BLaER1 treated with 17β-estradiol and CSF1 and Interleukin-3, amounts not matched to agents 10 nM and 100 nM (cell line): ENCODE measurements around the gene APOBEC3F.
A peak's percentile ranks its signal among the peaks of the same experiment; 100 is the strongest.
"Not testable (repeated sequence)": the region's sequence is repeated elsewhere in the genome, so short reads cannot be mapped to it uniquely, and the experiment has no call there.

Experiments used
- H3K27ac ChIP-seq, 11 experiments: shearing (Covaris generic); formaldehyde crosslinking; 2 replicates each; pipeline ENCODE4 v1.8.1; 2022
- H3K27me3 ChIP-seq, 11 experiments: shearing (Covaris generic); formaldehyde crosslinking; 2 replicates each; pipeline ENCODE4 v1.8.1; 2022
- H3K36me3 ChIP-seq, 11 experiments: shearing (Covaris generic); formaldehyde crosslinking; 2 replicates each; pipeline ENCODE4 v1.8.1; 2022
- H3K4me1 ChIP-seq, 10 experiments: shearing (Covaris generic); formaldehyde crosslinking; 2 replicates each; pipeline ENCODE4 v1.8.1; 2022
- H3K4me2 ChIP-seq, 11 experiments: shearing (Covaris generic); formaldehyde crosslinking; 2 replicates each; pipeline ENCODE4 v1.8.1; 2022
- H3K4me3 ChIP-seq, 10 experiments: shearing (Covaris generic); formaldehyde crosslinking; 2 replicates each; pipeline ENCODE4 v1.8.1; 2022
- H3K9ac ChIP-seq, 11 experiments: shearing (Covaris generic); formaldehyde crosslinking; 2 replicates each; pipeline ENCODE4 v1.8.1; 2022
- H3K9me3 ChIP-seq, 11 experiments: shearing (Covaris generic); formaldehyde crosslinking; replicated peaks in 1 of 11; 2 replicates each; pipeline ENCODE4 v1.8.1; 2022
- H4K20me1 ChIP-seq, 11 experiments: shearing (Covaris generic); formaldehyde crosslinking; 2 replicates each; pipeline ENCODE4 v1.8.1; 2022
- Cebpa-rat ChIP-seq, 11 experiments: shearing (Covaris generic); IDR thresholded peaks; 2 replicates each; pipeline ENCODE4 v1.8.1; 2022

APOBEC3F gene

DNA sequence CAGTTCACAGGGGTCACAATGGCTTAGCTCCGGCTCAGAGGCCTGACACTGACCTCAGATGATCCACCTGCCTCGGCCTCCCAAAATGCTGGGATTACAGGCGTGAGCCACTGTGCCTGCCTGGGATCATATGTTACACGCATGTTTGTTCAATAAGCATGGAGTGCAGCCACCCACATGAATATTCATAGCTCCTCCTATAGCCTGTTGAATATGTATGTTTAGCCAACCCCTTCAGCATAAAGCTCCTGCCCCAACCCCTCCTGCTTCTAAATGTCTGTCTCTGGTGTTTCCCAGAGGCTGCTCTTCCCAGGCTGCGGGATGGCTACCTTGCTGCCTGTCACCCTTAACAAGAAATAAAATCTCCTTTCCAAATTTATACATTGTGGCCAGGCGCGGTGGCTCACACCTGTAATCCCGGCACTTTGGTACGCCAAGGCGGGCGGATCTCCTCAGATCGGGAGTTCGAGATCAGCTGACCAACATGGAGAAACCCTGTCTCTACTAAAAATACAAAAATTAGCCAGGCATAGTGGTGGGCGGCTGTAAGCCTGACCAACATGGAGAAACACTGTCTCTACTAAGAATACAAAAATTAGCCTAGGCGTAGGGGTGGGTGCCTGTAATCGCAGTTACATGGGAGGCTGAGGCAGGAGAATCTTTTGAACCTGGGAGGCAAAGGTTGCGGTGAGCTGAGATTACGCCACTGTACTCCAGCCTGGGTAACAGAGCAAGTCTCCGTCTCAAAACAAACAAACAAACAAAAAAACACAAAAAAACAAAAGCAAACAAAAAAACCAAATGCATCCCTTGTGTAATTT is 1.1 kb upstream of the APOBEC3F start:
- Histone ChIP-seq H4K20me1 (no peaks in the 10 kb centered on the region), H3K4me1 (peaks cover 25 to 38% (median 28%) of the 10 kb centered on the region in 10 experiments), H3K4me2 (peak overlapping the region; percentile 76 to 96 (median 92)), H3K9me3 (no peaks in the 10 kb centered on the region), H3K4me3 (peak overlapping the region in 8 of 10 experiments; percentile 68 to 80 (median 74); a peak in 15 of 20 replicates), H3K27ac (peak overlapping the region in 9 of 11 experiments; percentile 17 to 82 (median 62); a peak in 14 of 22 replicates), H3K27me3 (no peaks in the 10 kb centered on the region), H3K9ac (peak overlapping the region in 8 of 11 experiments; percentile 54 to 83 (median 81); a peak in 11 of 22 replicates), H3K36me3 (peaks cover 0 to 9% (median 6%) of the 10 kb centered on the region in 11 experiments; a peak in 8 of 22 replicates)
- TF ChIP-seq Cebpa-rat (IDR thresholded peaks at IDR 0.05) = no peak

DNA sequence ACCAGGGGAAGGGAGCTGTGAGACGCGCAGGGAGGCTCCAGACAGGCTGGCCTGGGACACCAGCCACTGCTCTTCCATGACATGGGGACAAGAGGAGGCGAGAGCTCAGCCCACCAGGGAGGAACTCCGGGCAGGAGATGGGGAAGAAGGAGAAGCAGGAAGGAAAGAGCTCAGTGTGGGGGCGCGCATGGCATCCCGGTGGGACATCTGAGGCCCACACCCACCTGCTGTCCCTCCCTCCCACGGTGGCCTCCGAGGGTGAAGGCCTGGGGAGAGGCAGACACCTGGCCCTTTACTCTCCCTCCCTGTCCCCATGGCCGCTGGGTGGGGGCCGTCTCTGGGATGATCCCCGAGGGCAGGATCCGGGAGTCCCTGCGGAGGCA is 518 bp upstream of the APOBEC3F start:
- Histone ChIP-seq H3K36me3 (peaks cover 0 to 11% (median 6%) of the 10 kb centered on the region in 11 experiments; a peak in 9 of 22 replicates), H3K9ac (peak overlapping the region in 10 of 11 experiments; percentile 54 to 83 (median 81); a peak in 12 of 22 replicates), H3K4me1 (peaks cover 26 to 41% (median 29%) of the 10 kb centered on the region in 10 experiments), H3K4me3 (peak overlapping the region; percentile 57 to 80 (median 72); a peak in 18 of 20 replicates), H3K4me2 (peak overlapping the region; percentile 76 to 96 (median 92)), H3K27ac (peak overlapping the region in 10 of 11 experiments; percentile 17 to 82 (median 68); a peak in 15 of 22 replicates)
- H3K9me3 ChIP-seq, H4K20me1 ChIP-seq, H3K27me3 ChIP-seq: not testable (repeated sequence)

DNA sequence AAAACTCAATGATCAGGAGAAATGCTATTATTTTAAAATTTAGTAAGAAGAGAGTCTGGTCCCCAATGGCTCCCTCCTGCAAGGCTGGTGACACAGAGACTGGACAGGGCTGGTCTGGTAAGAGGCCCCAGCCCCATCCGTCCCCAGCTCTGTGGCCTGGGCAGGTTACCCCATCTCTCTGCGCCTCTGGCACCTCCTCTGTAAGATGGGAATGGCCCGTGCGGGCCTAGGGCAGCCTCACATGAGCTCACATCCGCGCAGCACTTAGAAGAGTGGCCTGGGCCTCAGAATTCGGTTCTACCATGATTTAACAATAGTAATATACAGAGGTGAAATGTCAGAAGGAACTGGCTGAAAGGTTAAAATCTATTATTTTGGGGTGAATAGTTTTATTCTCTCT is 1.2 kb downstream of the APOBEC3F start:
- Histone ChIP-seq H3K27me3 (no peaks in the 10 kb centered on the region), H3K9ac (peak overlapping the region; percentile 74 to 83 (median 81); a peak in 19 of 22 replicates), H3K4me3 (peak overlapping the region; percentile 57 to 80 (median 72)), H3K27ac (peak overlapping the region in 6 of 11 experiments; percentile 62 to 82 (median 78); a peak in 7 of 22 replicates), H3K4me1 (peaks cover 26 to 46% (median 32%) of the 10 kb centered on the region in 10 experiments), H4K20me1 (peaks cover 0 to 13% (median 0%) of the 10 kb centered on the region in 11 experiments; a peak in 2 of 22 replicates), H3K36me3 (peaks cover 0 to 22% (median 8%) of the 10 kb centered on the region in 11 experiments; a peak in 12 of 22 replicates), H3K4me2 (peak overlapping the region; percentile 88 to 96 (median 92)), H3K9me3 (no peaks in the 10 kb centered on the region)
- no peak for TF ChIP-seq Cebpa-rat (IDR thresholded peaks at IDR 0.05)

DNA sequence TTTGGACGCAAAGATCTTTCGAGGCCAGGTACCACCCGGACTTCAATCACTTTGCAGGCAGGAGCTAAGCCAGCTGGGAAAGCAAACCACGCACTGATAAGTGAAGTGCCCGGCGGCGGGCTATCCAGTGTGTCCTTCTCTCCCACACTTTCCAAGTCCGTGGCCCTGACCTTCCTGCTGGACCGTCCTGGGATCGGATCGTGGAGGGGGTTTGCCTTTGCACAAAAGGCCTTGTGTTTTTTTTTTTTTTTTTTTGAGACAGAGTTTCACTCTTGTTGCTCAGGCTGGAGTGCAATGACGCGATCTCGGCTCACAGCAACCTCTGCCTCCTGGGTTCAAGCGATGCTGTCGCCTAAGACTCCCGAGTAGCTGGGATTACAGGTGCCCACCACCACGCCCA is 2.4 kb downstream of the APOBEC3F start:
- not testable (repeated sequence) for H3K27me3 ChIP-seq, H3K27ac ChIP-seq, H3K9me3 ChIP-seq, H3K4me3 ChIP-seq, H3K4me2 ChIP-seq, H3K9ac ChIP-seq
- Histone ChIP-seq H3K4me1 (peaks cover 26 to 46% (median 32%) of the 10 kb centered on the region in 10 experiments), H4K20me1 (peaks cover 0 to 13% (median 0%) of the 10 kb centered on the region in 11 experiments; a peak in 2 of 22 replicates), H3K36me3 (peaks cover 0 to 22% (median 8%) of the 10 kb centered on the region in 11 experiments; a peak in 12 of 22 replicates)

DNA sequence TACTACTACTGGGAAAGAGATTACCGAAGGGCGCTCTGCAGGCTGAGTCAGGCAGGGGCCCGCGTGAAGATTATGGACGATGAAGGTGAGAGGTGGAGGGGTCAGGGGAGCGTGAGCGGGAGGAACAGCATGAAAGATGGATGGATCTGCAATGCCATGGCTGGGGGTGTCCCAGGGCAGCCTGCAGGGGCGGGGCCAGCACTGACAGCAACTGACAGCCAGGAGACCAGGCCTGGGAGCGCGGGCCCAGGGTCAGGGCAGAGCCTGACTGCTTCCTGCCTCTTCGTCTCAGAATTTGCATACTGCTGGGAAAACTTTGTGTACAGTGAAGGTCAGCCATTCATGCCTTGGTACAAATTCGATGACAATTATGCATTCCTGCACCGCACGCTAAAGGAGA is 4.5 kb downstream of the APOBEC3F start:
- Histone ChIP-seq H3K36me3 (peaks cover 0 to 22% (median 8%) of the 10 kb centered on the region in 11 experiments; a peak in 12 of 22 replicates), H3K4me2 (peak overlapping the region in 3 of 11 experiments; percentile 15 to 35 (median 24); a peak in 4 of 22 replicates), H3K4me1 (peaks cover 18 to 38% (median 27%) of the 10 kb centered on the region in 10 experiments), H4K20me1 (peaks cover 0 to 13% (median 0%) of the 10 kb centered on the region in 11 experiments; a peak in 2 of 22 replicates)
- not testable (repeated sequence) for H3K4me3 ChIP-seq, H3K9me3 ChIP-seq, H3K9ac ChIP-seq, H3K27me3 ChIP-seq, H3K27ac ChIP-seq

DNA sequence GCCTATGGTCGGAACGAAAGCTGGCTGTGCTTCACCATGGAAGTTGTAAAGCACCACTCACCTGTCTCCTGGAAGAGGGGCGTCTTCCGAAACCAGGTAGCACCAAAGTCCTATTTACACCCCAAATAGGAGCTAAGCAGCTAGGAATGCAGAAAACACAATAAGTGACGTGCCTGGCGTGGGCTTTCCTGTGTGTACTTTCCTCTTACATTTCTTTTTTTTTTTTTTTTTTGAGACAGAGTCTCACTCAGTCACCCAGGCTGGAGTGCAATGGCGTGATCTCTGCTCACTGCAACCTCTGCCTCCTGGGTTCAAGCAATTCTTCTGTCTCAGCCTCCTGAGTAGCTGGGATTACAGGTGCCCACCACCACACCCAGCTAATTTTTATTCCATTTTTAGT is 8.8 kb downstream of the APOBEC3F start:
- H3K9me3 ChIP-seq, H3K27me3 ChIP-seq, H3K4me3 ChIP-seq, H3K9ac ChIP-seq, H3K4me2 ChIP-seq, H3K27ac ChIP-seq: not testable (repeated sequence)
- peaks cover 0 to 12% (median 7%) of the 10 kb centered on the region in 10 experiments; a peak in 10 of 20 replicates for H3K4me1 ChIP-seq
- H3K36me3 ChIP-seq = peaks cover 0 to 13% (median 4%) of the 10 kb centered on the region in 11 experiments; a peak in 7 of 22 replicates
- H4K20me1 ChIP-seq = peaks cover 0 to 13% (median 0%) of the 10 kb centered on the region in 11 experiments; a peak in 2 of 22 replicates

DNA sequence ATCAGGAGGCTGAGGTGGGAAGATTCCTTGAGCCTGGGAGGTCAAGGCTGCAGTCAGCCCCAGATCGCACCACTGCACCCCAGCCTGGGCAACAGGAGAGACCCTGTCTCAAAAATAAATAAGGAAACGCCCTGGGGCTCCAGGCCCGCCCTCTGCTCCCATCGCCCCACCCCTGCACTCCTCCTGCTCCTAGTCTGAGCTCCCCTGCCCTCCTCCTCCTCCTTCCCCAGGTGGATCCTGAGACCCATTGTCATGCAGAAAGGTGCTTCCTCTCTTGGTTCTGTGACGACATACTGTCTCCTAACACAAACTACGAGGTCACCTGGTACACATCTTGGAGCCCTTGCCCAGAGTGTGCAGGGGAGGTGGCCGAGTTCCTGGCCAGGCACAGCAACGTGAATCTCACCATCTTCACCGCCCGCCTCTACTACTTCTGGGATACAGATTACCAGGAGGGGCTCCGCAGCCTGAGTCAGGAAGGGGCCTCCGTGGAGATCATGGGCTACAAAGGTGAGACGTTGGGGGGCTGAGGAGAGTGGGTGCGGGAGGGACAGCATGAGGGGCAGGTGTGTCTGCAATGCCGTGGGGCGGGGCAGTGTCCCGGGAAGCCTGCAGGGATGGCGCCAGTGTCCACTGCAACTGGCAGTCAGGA is 11.3 kb downstream of the APOBEC3F start:
- H3K4me2 ChIP-seq, H3K4me1 ChIP-seq, H3K4me3 ChIP-seq, H3K9ac ChIP-seq, H3K27me3 ChIP-seq, H3K27ac ChIP-seq, H4K20me1 ChIP-seq: not testable (repeated sequence)
- Histone ChIP-seq H3K36me3 (peaks cover 0 to 10% (median 0%) of the 10 kb centered on the region in 11 experiments; a peak in 5 of 22 replicates), H3K9me3 (peaks cover 17 to 26% (median 24%) of the 10 kb centered on the region in 11 experiments)

DNA sequence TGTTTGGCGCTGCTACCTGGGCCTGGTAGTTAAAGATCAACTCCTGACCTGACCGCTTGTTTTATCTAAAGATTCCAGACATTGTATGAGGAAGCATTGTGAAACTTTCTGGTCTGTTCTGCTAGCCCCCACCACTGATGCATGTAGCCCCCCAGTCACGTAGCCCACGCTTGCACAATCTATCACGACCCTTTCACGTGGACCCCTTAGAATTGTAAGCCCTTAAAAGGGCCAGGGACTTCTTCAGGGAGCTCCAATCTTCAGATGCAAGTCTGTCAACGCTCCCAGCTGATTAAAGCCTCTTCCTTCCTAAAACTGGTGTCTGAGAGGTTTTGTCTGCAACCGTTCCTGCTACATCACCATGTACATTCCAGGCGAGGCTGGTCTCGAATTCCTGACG is 15.0 kb downstream of the APOBEC3F start:
- H3K9me3 ChIP-seq = peaks cover 17 to 48% (median 33%) of the 10 kb centered on the region in 11 experiments
- peaks cover 0 to 4% (median 0%) of the 10 kb centered on the region in 10 experiments; a peak in 2 of 20 replicates for H3K4me1 ChIP-seq
- H3K36me3 ChIP-seq = peaks cover 0 to 10% (median 0%) of the 10 kb centered on the region in 11 experiments; a peak in 5 of 22 replicates
- no peak overlapping the region for H3K4me3 ChIP-seq
- no peak overlapping the region for H3K4me2 ChIP-seq
- H4K20me1 ChIP-seq = no peaks in the 10 kb centered on the region
- no peaks in the 10 kb centered on the region for H3K27me3 ChIP-seq
- H3K27ac ChIP-seq = no peak overlapping the region
- no peak for TF ChIP-seq Cebpa-rat (IDR thresholded peaks at IDR 0.05)
- no peak overlapping the region for H3K9ac ChIP-seq

DNA sequence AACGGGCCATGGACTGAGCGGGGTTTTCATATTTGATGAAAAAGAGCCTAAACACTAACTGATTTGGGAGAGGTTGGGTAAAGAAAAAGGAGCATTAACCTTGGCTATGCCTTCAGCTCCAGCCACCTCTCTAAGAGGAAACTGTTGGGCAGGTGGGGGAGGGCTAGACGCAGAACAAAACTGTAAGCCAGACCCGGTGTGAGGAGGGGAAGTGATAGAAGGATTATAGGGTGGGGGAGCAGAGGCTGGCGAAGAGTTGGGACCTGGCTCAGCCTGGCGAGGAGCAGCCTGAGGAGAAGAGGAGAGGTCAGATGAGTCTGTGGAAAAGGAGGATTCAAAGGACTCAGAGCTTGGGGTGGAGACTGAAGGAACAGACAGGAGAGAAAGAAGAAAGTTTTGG is 20.6 kb downstream of the APOBEC3F start:
- H3K27ac ChIP-seq, H3K9ac ChIP-seq, H3K27me3 ChIP-seq, H3K4me3 ChIP-seq, H3K36me3 ChIP-seq, H4K20me1 ChIP-seq: not testable (repeated sequence)
- H3K9me3 ChIP-seq = peaks cover 1 to 28% (median 11%) of the 10 kb centered on the region in 11 experiments; a peak in 18 of 22 replicates
- 0 out of 22 replicates have a peak overlapping the region, but pooled peaks of 1 of the 11 experiments have one; percentile 1 for H3K4me2 ChIP-seq
- peaks cover 14 to 35% (median 29%) of the 10 kb centered on the region in 10 experiments for H3K4me1 ChIP-seq

DNA sequence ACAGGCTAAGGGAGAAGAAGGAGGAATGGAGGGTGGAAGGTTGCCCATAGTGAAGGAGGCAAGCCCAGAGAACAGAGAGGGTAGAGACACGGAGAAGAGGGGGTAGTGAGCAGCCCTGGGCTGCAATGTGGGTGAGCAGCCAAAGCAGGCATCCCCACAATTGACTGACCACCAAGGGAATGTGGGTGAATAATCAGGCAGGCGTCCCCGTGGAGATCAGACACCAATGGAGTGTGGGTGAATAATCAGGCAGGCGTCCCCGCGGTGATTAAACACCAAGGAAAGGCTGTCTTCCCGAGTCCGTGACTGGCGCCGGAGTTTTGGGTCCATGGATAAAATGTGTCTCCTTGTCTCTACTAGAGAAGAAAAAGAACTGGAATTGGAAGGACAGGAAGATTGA is 21.3 kb downstream of the APOBEC3F start:
- H3K4me3 ChIP-seq, H3K36me3 ChIP-seq, H3K27ac ChIP-seq, H3K4me2 ChIP-seq, H3K27me3 ChIP-seq, H4K20me1 ChIP-seq, H3K9ac ChIP-seq: not testable (repeated sequence)
- Histone ChIP-seq H3K4me1 (peaks cover 21 to 41% (median 35%) of the 10 kb centered on the region in 10 experiments), H3K9me3 (peaks cover 0 to 22% (median 7%) of the 10 kb centered on the region in 11 experiments; a peak in 10 of 22 replicates)

DNA sequence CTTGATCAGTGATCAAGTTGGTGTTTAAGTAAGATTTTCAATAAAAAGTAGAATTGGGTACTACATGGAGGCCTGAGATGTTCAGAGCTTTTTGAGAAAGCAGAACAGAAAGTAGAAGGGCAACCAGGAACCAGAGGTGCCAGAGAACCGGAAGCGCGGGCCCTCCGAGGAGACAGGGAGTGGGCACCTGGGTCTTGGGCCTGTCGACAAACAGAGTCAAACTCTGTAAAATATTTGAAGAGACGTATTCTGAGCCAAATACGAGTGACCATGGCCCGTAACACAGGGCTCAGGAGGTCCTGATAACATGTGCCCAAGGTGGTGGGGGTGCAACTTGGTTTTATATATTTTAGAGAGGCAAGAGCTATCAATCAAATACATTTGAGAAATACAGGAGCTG is 23.2 kb downstream of the APOBEC3F start:
- H3K9ac ChIP-seq, H3K4me3 ChIP-seq, H3K36me3 ChIP-seq, H4K20me1 ChIP-seq, H3K27me3 ChIP-seq, H3K9me3 ChIP-seq: not testable (repeated sequence)
- H3K4me2 ChIP-seq = peak overlapping the region in 9 of 11 experiments; percentile 20 to 73 (median 32); a peak in 13 of 22 replicates
- peaks cover 21 to 54% (median 40%) of the 10 kb centered on the region in 10 experiments for H3K4me1 ChIP-seq
- peak overlapping the region in 6 of 11 experiments; percentile 2 to 52 (median 36); a peak in 6 of 22 replicates for H3K27ac ChIP-seq
